Activated CD8-positive, alpha-beta memory T cell treated with anti-CD3 and anti-CD28 coated beads, Interleukin-2, amount 50 U/mL, for 24 hours (primary cell): Measurements from ENCODE around the gene SAMD15.
"Not testable (repeated sequence)": the region's sequence is repeated elsewhere in the genome, so short reads cannot be mapped to it uniquely, and the experiment has no call there.

Source experiments
- DNase-seq: peaks from one replicate; pipeline ENCODE4 v3.0.0-alpha.2; 2020; ENCODE audit errors: extremely low read depth

SAMD15 gene

GRCh38 chr14:77376771-77377501 is at the start of gene SAMD15, which contains the start of gene TMED8:
TSS of gene SAMD15 (plus strand) at chr14:77377379. CDS start at chr14:77377419, 40 bp downstream.
TSS of gene TMED8 (minus strand) at chr14:77377094. CDS start at chr14:77377053, 41 bp downstream.
- peak; percentile 53 for DNase-seq

GRCh38 chr14:77329872-77330271 is 47.3 kb upstream of the SAMD15 start:
- no peak for DNase-seq

- DNase-seq = no peak
Observed at GRCh38 chr14:77335576-77335975, 41.6 kb upstream of the SAMD15 start.

DNA sequence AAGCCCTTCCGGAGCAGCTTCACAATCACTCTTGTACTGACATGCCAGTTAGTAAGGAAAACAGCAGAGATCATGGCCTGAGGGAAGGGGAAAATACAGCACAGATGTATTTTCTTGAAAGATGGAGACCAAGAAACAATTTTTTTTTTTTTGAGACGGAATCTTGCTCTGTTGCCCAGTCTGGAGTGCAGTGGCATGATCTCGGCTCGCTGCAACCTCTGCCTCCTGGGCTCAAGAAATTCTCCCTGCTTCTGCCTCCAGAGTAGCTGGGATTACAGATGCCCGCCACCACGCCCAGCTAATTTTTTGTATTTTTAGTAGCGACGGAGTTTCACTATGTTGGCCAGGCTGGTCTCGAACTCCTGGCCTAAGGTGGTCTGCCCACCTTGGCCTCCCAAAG is 39.9 kb upstream of the SAMD15 start:
- DNase-seq = not testable (repeated sequence)

DNA sequence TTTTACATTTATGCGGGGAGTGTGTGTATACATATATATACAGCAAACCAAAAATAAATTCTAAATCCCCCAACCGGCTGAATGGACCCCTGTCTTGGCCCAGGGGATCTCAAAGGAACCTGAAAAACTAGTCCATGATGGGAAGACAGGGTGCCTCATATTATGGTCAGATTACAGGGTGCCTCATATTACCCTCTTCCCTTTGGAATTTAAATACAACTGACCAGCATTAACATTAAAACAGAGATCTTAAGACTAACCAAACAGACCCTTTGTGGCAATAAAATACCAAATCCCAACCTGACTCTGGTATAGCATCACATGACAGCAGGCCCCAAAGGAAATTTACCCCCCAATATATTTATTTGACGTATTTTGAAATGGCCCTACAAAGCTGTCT is 39.3 kb upstream of the SAMD15 start:
- DNase-seq = no peak

DNA sequence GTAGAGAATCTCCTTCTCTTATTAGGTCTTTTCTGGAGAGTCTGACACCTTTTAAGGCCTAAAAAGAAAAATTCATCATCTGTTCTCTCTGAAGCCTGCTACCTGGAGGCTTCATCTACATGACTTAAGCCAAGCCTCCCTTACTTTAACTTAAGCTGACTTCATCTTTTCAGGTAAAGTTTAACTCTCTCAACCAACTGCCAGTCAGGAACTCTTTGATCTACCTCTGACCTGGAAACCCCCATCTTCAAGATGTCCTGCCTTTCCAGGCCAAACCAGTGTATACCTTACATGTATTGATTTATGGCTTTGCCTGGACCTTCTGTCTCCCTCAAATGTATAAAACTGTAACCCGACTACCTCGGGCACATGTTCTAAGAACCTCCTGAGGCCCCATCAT is 38.9 kb upstream of the SAMD15 start:
- DNase-seq = no peak

GRCh38 chr14:77339407-77339806 is 37.8 kb upstream of the SAMD15 start:
- DNase-seq = no peak

DNA sequence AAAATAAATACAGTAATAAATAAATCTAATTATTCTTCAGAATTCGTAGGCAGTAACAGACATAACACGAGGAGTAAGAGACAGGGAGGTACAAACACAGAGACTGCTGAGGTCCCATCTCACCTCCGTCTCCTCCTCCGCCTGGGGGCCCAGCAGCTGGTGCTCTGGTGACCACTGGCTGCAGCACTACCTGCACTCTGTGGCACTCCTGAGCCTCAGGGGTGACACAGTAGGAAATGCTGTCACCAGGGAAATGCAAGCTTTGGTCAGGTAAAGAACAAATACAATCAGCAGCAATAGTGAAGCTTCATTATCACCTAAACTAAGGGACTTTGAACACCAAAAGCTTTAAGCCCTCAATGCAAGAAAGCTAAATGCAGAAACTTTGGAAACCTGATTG is 36.8 kb upstream of the SAMD15 start:
- no peak for DNase-seq

DNA sequence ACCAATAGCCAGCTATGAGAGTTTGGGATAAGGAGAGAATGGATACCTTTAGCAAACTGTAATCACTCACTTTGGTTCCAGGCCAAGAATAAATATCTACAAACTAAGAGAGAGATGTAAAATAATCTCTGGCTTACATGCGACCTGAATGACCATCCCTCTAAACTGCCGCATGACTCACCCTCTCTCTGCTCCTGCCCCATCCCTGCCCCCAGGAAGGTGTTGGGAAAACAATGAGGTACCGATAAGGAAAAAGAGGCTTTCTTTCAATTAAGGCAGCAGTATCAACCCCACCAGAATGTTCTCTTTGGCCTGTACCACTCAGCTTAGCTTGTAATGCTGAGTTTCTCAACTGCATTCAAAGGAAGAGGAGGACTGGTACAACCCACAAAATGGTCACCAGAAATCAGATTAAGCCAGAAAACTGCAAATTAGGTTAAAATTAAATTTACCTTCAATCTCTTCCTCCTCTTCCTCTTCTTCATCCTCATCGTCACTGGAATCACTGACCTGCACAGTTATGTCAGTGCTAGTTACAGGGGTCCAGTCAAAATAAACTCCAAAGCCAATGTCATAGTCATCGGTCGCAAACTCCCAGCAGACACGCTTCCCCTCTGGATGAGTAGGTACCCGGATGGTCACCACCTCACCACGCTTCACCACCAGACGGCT is 34.3 kb upstream of the SAMD15 start:
- no peak for DNase-seq

GRCh38 chr14:77343662-77344061 is 33.5 kb upstream of the SAMD15 start:
- no peak for DNase-seq

DNA sequence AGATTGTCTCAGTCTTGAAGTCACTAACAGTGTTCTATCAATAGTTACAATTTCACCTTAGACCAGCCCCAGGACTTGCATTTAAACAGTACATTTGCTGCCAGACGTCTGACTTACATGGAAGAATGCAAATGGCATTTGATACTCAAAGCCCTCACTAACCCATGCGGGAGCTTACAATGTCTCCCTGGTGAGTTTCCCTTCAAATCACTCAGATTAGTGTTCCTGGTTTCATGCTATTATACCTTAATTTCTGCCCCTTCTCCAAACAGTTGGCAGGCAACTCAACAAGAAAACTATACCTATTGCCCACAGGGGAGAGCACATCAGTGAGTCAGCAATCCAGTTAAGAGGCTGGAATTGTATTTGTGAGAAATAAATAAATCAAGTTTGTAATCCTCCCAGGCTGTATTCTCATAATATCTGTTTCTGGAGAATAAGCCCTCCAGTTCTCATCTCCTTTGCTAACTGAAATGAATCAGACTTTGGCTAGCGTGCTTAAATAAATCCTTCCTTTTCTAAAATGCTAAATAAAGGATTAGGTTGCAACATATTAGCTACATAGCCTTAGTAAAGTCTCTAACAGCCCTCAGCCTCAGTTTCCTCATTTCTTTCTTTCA is 32.7 kb upstream of the SAMD15 start:
- DNase-seq = no peak

DNA sequence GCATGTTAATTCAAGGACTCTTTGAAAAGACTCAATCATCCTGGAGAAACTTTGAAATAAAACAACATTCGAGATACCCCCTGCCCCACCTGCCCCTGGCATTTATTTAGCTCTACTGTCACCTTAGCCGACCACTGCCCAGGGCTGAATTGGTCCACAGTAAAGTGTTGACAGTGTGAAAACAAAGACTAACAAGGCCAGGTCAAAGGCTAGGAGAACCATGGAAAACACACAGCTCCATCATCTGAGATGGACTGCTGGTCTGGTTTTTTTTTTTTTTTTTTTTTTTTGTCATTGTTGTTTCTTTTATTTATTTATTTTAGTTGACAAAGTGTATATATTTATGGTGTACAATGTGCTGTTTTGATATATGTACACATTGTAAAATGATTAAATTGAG is 30.7 kb upstream of the SAMD15 start:
- DNase-seq = no peak

GRCh38 chr14:77347751-77348150 is 29.4 kb upstream of the SAMD15 start:
- no peak for DNase-seq

DNA sequence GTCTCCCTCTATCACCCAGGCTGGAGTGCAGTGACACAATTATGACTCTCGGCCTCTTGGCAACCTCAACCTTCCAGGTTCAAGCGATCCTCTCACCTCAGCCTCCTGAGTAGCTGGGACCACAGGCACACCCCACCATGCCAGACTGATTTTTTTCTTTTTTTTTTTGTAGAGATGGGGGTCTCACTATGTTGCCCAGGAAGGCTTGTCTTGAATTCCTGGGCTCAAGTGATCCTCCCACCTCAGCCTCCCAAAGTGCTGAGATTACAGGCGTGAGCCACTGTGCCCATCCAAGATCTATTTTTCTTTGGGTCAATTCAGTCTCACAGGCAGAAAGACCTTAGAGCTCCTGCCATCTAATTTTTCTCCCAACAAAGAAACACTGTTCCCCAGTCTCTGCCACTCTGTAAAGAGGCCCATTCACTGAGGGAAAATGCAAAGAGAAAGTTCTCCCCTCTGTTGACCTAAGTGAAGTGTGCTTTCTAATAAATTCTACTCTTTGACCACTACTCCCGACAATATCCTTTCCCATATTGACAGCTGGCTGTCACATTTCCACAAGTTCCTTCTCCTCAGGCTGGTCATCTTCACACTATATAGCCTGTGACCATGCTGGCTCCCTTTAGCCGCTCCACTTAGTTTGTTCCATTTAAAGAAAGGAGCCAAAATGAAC is 23.6 kb upstream of the SAMD15 start:
- no peak for DNase-seq

DNA sequence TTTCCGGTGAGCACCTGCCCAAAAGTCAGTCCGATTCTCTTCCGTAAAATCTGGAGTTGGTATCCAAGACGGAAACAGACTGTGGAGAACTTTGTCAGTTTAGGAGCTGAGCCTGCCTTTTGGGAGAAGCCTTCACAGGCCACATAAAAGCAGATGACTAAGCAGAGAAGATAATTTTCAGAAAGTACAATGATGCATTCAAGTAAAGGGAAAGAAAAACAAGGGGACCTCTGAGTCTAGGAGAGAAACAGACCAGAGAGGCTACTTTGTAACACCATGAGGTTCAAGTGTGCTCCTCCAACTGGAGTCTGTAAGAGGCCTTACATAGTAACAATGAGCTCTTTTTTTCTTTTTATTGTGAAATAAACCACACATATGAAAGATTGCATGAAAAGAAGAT is 21.4 kb upstream of the SAMD15 start:
- no peak for DNase-seq

- DNase-seq = no peak
Observed at GRCh38 chr14:77356899-77357298, 20.3 kb upstream of the SAMD15 start.

DNA sequence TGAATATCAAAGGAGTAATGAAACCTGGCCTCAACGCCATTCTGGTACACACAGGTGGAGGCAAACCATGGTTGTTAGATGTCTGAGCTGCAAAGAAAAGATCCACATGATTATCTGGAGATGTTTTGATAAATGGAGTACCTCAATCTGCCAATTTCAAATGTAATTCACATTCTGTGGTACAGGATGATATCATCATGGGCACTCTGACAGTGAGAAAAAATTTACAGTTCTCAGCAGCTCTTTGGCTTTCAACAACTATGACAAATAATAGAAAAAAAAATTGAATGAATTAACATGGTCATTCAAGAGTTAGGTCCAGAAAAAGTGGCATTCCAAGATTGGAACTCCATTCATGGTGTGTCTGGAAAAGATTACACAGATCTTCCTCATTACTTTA is 17.6 kb upstream of the SAMD15 start:
- DNase-seq = no peak

GRCh38 chr14:77364146-77364545 is 13.0 kb upstream of the SAMD15 start:
- no peak for DNase-seq

DNA sequence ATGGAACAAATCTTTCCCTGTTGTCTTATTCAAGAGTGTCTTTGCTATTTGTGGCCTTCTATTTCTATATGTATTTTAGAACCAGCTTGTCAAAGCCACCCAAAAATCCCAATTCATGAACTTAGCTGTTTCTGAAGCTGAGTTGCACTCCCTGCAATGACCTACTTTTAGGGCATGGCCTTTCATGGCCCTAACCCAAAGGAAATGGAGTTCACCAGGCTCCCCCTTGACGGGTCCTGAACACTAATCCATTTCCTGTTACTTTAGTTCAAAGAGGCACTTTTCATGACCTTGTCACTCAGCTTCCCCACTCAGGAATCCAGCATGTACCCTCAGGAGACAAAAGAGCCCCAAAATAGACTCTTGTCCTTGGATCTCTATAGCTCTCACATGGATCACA is 7.9 kb upstream of the SAMD15 start:
- no peak for DNase-seq

DNA sequence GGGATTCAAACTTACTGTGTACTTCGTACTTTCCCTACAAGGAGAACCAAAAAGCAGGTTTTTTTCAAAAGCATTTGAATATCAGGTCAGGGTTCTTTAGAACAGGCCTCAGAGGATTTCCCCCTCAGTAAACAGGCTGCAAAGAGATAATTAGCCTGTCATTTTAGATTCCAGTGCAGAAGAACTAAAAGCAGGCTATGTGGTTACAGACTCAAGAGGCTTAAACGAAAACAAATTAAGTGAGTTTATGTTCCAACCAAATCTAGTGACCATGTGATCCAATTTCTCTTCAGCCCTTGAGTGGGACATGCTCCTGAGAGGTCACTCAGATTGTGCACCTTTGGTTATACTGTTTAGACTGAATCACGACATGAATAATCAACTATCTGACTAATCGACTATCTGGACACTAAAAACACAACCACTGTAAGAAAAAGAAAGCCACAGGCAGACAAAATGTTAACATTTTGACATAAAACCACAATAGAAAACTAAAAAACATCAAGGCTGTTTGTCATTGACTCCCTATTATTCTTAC is 4.8 kb upstream of the SAMD15 start:
- no peak for DNase-seq

GRCh38 chr14:77375164-77375950 is 1.8 kb upstream of the SAMD15 start:
- DNase-seq = no peak
